ENCODE measurements around the gene ADTRP. TPM values are rescaled to one million over a fixed set of nuclear protein-coding genes. Genes with fewer than 3 reads are reported as not detected.

The ADTRP gene
- total and polyA plus RNA-seq, 10 of the 15 experiments (the other 5 are each of a cell fraction or from before 2014, with no cell fraction given): 0.10 to 2.6 (median 2.1) TPM

GRCh38 chr6:11767458-11767857, 11.1 kb downstream of the ADTRP start:
- Histone ChIP-seq H2AFZ (ENCODE audit: control insufficient read depth, low read depth, low read length) (no peak overlapping the region), H3K4me1 (ENCODE audit: control insufficient read depth, insufficient read depth, low read length) (peaks cover 11% of the 10 kb centered on the region), H3K27me3 (replicated peaks in 1 of 2; ENCODE audit: control insufficient read depth in 2 of 2, insufficient read depth in 2 of 2, low read length in 1 of 2) (no peaks in the 10 kb centered on the region), H3K79me2 (ENCODE audit: control insufficient read depth, insufficient read depth, low read length) (no peaks in the 10 kb centered on the region), H3K9me3 (replicated peaks; ENCODE audit: control insufficient read depth, insufficient read depth, low read length) (no peaks in the 10 kb centered on the region), H3K36me3 (ENCODE audit: control insufficient read depth in 2 of 2, insufficient read depth in 2 of 2, low read length in 1 of 2) (no peaks in the 10 kb centered on the region), H3K4me3 (no peak overlapping the region), H4K20me1 (ENCODE audit: control insufficient read depth, insufficient read depth) (no peaks in the 10 kb centered on the region), H3K4me2 (ENCODE audit: control insufficient read depth, insufficient read depth) (no peak overlapping the region), H3K9ac (ENCODE audit: control insufficient read depth, insufficient read depth, low read length) (no peak overlapping the region), H3K27ac (ENCODE audit: control insufficient read depth, insufficient read depth) (no peak overlapping the region)
- ChIA-PET SMC1A (ENCODE audit: uncharacterized antibody, unreplicated experiment) (interaction anchor here (1.4 to 3.2 kb wide), 4 partner anchors 16 to 191 kb away, joined by 3 to 9 read pairs (median 4); no protein-coding TSS in a partner anchor), CTCF (interaction anchor here (1.3 kb wide), 2 partner anchors 16 to 18 kb away, joined by 3 read pairs; no protein-coding TSS in a partner anchor), RAD21 (ENCODE audit: unreplicated experiment) (interaction anchor here (1.4 kb wide), 1 partner anchor 11 kb away, joined by 4 read pairs; the partner anchor contains the start of gene ADTRP), POLR2A (no interaction called here)
- 63% methylated on average over 2 of the region's 2 CpGs for WGBS (ENCODE audit: insufficient coverage, insufficient replicate concordance, low lambda C conversion rate, missing lambda C conversion rate)
- no peak for FAIRE-seq
- ATAC-seq: no peak
- DNase-seq (ENCODE audit: low read depth, low spot score): no peak
- intact Hi-C loops (cut with micrococcal nuclease; ENCODE audit: unreplicated experiment): no loop called here
- in situ Hi-C loops (cut with MboI): no loop called here
- no TSS peak for BruUV-seq (replicated peaks)
- TF ChIP-seq ATF3 (IDR thresholded peaks at IDR 0.05; ENCODE audit: borderline replicate concordance, extremely low read depth, low read depth, low read length) (no peak), ZNF24 (IDR thresholded peaks at IDR 0.05) (no peak), ZNF207 (IDR thresholded peaks at IDR 0.05; ENCODE audit: borderline replicate concordance) (no peak), CHD1 (IDR thresholded peaks at IDR 0.05; ENCODE audit: low read depth, low read length) (no peak), BRCA1 (IDR thresholded peaks at IDR 0.05; ENCODE audit: low read depth, low read length) (no peak), ZNF592 (IDR thresholded peaks at IDR 0.05) (no peak), ZNF687 (IDR thresholded peaks at IDR 0.05) (no peak), SIX5 (IDR thresholded peaks at IDR 0.05; ENCODE audit: low read depth, low read length, severe bottlenecking) (no peak), TAF1 (IDR thresholded peaks at IDR 0.05; ENCODE audit: borderline replicate concordance, low read depth, low read length) (no peak)
- TF ChIP-seq, protein P1, sequence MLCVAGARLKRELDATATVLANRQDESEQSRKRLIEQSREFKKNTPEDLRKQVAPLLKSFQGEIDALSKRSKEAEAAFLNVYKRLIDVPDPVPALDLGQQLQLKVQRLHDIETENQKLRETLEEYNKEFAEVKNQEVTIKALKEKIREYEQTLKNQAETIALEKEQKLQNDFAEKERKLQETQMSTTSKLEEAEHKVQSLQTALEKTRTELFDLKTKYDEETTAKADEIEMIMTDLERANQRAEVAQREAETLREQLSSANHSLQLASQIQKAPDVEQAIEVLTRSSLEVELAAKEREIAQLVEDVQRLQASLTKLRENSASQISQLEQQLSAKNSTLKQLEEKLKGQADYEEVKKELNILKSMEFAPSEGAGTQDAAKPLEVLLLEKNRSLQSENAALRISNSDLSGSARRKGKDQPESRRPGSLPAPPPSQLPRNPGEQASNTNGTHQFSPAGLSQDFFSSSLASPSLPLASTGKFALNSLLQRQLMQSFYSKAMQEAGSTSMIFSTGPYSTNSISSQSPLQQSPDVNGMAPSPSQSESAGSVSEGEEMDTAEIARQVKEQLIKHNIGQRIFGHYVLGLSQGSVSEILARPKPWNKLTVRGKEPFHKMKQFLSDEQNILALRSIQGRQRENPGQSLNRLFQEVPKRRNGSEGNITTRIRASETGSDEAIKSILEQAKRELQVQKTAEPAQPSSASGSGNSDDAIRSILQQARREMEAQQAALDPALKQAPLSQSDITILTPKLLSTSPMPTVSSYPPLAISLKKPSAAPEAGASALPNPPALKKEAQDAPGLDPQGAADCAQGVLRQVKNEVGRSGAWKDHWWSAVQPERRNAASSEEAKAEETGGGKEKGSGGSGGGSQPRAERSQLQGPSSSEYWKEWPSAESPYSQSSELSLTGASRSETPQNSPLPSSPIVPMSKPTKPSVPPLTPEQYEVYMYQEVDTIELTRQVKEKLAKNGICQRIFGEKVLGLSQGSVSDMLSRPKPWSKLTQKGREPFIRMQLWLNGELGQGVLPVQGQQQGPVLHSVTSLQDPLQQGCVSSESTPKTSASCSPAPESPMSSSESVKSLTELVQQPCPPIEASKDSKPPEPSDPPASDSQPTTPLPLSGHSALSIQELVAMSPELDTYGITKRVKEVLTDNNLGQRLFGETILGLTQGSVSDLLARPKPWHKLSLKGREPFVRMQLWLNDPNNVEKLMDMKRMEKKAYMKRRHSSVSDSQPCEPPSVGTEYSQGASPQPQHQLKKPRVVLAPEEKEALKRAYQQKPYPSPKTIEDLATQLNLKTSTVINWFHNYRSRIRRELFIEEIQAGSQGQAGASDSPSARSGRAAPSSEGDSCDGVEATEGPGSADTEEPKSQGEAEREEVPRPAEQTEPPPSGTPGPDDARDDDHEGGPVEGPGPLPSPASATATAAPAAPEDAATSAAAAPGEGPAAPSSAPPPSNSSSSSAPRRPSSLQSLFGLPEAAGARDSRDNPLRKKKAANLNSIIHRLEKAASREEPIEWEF (IDR thresholded peaks at IDR 0.05; ENCODE audit: insufficient replicate concordance, low read depth, low read length): no peak
